Measurements from ENCODE around the gene CD244.
A peak's percentile ranks its signal among the peaks of the same experiment; 100 is the strongest.

The CD244 gene

DNA sequence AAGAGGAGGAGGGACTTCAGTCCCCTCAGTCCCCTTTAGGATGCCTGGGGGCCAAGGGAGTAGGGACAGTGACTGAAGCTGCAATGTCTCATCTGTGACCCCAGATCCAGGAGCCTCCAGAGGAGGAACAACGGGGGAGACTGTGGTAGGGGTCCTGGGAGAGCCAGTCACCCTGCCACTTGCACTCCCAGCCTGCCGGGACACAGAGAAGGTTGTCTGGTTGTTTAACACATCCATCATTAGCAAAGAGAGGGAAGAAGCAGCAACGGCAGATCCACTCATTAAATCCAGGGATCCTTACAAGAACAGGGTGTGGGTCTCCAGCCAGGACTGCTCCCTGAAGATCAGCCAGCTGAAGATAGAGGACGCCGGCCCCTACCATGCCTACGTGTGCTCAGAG, 48.4 kb downstream of the CD244 start:
- Mint-ChIP-seq H3K4me1 (peaks cover 51% of the 10 kb centered on the region), H3K36me3 (peaks cover 28% of the 10 kb centered on the region), H3K27me3 (no peaks in the 10 kb centered on the region), H3K4me3 (no peak overlapping the region), H3K9me3 (no peaks in the 10 kb centered on the region), H3K27ac (peak overlapping the region; percentile 86)

DNA sequence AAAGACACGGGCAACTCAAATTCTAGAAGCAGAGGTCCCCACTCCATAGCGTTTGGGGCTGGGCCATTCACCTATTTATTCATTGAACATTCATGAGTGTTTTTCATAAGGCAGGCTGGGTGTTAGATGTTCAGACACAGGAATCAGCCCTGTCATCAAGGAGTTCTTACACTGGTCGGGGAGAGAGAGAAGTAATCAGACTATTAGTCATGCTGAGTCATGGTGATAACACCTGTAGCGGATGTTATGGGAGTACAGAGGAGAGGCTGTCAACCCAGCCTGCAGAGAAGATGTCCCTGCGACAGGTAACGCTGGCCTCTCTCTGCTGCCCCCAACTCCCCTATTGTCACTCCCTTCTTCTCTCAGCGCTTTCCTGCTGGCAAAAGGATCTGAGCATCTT, 49.5 kb downstream of the CD244 start:
- peak overlapping the region; percentile 48 for H3K27ac Mint-ChIP-seq

DNA sequence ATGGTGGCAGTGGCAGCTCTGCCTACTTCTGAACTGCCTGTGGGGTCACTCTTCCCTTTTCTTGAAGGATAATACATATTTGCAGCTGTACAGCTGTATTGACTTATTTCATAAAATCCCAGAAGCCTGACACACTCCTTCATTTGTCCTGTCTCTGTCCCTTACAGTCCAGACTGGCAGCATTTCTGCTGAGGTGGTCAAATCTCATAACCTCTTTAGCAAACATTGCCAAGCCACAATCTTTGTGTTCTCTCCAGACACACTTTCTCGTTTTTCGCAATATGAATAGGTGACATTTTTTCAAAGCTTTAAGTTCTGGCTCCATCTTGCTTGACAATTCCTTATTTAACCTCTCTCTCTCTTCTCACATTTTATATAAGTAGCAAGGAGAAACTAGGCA, 51.5 kb downstream of the CD244 start:
- Mint-ChIP-seq H3K4me3 (no peak overlapping the region), H3K27ac (peak overlapping the region; percentile 80), H3K27me3 (no peaks in the 10 kb centered on the region), H3K9me3 (peaks cover 10% of the 10 kb centered on the region), H3K4me1 (peaks cover 78% of the 10 kb centered on the region), H3K36me3 (peaks cover 34% of the 10 kb centered on the region)

More for the DNA sequence above, 49.5 kb downstream of the CD244 start:
- peaks cover 58% of the 10 kb centered on the region for H3K4me1 Mint-ChIP-seq
- H3K36me3 Mint-ChIP-seq = peaks cover 25% of the 10 kb centered on the region
- H3K27me3 Mint-ChIP-seq = no peaks in the 10 kb centered on the region
- H3K9me3 Mint-ChIP-seq = no peaks in the 10 kb centered on the region
- no peak overlapping the region for H3K4me3 Mint-ChIP-seq

DNA sequence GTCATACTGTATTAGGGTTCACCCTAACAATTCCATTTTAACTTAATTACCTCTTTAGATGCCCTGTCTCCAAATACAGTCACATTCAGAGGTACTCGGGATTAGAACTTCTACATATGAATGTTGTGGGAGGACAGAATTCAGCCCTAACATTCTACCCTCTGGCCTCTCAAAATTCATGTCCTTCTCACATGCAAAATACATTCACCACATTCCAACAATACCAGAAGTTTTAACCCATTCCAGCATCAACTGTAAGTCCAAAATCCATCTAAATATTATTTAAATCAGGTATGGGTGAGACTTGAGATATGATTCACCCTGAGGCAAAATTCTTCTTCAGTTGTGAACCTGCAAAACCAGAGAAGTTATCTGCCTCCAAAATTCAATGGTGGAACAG, 52.2 kb downstream of the CD244 start:
- Mint-ChIP-seq H3K4me3 (no peak overlapping the region), H3K4me1 (peaks cover 81% of the 10 kb centered on the region), H3K27ac (no peak overlapping the region), H3K27me3 (no peaks in the 10 kb centered on the region), H3K36me3 (peaks cover 39% of the 10 kb centered on the region), H3K9me3 (peaks cover 15% of the 10 kb centered on the region)

DNA sequence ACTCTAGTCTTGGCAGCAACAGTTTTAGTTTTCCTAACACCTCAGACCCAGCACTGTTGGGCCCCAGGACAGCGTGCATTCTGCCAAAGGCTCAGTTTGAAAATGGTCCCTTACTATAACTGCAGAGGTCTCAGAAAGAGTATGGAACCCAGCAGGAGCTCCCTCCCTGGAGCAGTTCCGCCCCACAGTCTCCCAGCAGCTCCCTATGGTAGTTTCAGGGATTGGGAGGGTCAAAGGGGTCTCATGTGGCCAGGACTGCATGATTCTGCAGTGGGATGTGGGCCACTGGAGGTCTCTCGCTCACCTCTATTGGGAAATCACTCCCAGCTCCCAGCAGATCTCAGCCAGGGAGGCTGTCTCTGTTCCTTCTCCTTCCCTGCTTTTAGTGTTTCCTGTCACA, 54.4 kb downstream of the CD244 start:
- H3K4me1 Mint-ChIP-seq = peaks cover 92% of the 10 kb centered on the region
- peaks cover 42% of the 10 kb centered on the region for H3K36me3 Mint-ChIP-seq
- no peak overlapping the region for H3K27ac Mint-ChIP-seq

DNA sequence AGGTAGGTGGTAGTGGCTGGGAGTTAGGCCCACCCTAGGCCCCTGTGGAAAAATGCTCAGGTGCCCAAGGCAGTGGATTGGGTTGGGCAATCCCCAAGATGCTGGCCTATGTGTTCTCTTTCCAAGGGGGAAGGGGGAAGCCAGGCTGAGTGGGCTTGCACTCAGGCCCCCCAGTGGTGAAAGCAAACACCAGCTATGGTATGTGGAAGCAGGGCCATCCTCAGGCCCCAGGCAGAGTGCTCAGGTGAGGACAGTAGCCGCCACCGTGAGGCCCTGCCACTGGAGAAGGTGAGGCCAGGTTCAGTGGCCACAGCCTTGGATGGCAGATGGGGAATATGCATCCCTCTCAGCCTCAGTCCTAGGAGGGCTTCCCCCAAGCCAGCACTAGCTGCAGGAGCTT, 54.9 kb downstream of the CD244 start:
- Mint-ChIP-seq H3K4me1 (peaks cover 91% of the 10 kb centered on the region), H3K4me3 (no peak overlapping the region), H3K27ac (peak overlapping the region; percentile 81), H3K36me3 (peaks cover 43% of the 10 kb centered on the region), H3K27me3 (no peaks in the 10 kb centered on the region), H3K9me3 (peaks cover 15% of the 10 kb centered on the region)

More for the DNA sequence above, 54.4 kb downstream of the CD244 start:
- Mint-ChIP-seq H3K27me3 (no peaks in the 10 kb centered on the region), H3K4me3 (no peak overlapping the region), H3K9me3 (peaks cover 15% of the 10 kb centered on the region)

DNA sequence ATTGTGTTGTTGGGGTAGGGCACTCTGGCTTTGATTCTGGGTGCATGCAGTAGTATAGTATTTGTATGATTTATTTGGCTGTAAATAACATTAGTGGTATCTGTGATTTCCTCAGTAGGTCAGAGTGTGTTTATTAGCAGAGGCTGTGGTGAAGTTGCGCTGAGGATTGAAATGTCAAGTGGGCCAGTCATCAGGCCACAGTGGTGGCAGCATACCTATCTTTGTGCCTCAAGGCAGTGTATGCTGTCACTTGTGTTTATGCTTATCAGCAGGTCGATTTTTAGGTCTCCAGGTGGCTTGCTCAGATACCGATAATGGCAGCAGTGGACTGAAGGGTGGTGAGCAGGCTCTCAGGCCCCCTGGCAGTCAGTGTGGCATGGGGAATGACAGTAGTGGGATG, 55.4 kb downstream of the CD244 start:
- peaks cover 91% of the 10 kb centered on the region for H3K4me1 Mint-ChIP-seq
- H3K27me3 Mint-ChIP-seq = no peaks in the 10 kb centered on the region
- peaks cover 15% of the 10 kb centered on the region for H3K9me3 Mint-ChIP-seq
- peak overlapping the region; percentile 35 for H3K4me3 Mint-ChIP-seq
- peak overlapping the region; percentile 81 for H3K27ac Mint-ChIP-seq
- H3K36me3 Mint-ChIP-seq = peaks cover 45% of the 10 kb centered on the region

DNA sequence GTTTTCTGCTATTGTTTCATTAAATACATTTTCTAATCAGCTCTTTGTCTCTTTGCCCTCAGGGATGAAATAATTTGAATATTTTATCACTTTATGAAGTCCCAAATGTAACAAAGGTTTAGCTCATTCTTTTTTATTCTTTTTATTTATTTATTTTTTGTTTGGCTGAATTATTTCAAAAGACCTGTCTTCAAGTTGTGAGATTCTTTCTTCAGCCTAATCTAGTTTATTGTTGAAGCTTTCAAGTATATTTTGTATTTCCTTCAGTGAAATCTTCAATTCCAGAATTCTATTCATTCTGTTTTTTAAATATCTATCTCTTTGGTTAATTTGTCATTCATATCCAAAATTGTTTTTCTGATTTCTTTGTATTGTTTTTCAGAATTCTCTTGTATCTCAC, 55.9 kb downstream of the CD244 start:
- H3K4me3 Mint-ChIP-seq = peak overlapping the region; percentile 56
- peaks cover 42% of the 10 kb centered on the region for H3K36me3 Mint-ChIP-seq
- peak overlapping the region; percentile 91 for H3K27ac Mint-ChIP-seq
- H3K9me3 Mint-ChIP-seq = peaks cover 15% of the 10 kb centered on the region
- no peaks in the 10 kb centered on the region for H3K27me3 Mint-ChIP-seq
- peaks cover 86% of the 10 kb centered on the region for H3K4me1 Mint-ChIP-seq

DNA sequence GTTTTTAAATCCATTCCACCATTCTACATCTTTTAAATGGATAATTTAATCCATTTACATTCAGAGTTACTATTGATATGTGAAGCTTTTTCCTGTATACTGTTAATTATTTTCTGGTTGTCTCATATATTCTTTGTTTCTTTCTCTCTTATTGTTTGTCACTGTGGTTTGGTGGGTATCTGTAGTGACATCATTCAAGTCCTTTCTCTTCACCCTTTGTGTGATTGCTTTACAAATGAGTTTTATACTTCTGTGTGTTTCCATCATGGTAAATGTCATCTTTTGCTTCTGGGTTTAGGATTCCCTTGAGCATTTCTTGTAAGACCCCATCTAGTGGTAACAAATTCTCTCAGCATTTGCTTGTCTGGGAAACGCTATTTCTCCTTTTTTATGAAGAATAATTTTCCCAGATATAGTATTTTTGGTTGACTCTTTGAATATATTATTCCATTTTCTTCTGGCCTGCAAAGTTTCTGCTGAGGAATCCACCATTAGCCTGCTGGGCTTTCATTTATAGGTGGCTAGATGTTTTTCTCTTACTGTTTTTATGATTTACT, 56.5 kb downstream of the CD244 start:
- H3K4me3 Mint-ChIP-seq = peak overlapping the region; percentile 56
- no peaks in the 10 kb centered on the region for H3K27me3 Mint-ChIP-seq
- H3K4me1 Mint-ChIP-seq = peaks cover 86% of the 10 kb centered on the region
- H3K9me3 Mint-ChIP-seq = peaks cover 15% of the 10 kb centered on the region
- H3K36me3 Mint-ChIP-seq = peaks cover 42% of the 10 kb centered on the region
- H3K27ac Mint-ChIP-seq = peak overlapping the region; percentile 91

DNA sequence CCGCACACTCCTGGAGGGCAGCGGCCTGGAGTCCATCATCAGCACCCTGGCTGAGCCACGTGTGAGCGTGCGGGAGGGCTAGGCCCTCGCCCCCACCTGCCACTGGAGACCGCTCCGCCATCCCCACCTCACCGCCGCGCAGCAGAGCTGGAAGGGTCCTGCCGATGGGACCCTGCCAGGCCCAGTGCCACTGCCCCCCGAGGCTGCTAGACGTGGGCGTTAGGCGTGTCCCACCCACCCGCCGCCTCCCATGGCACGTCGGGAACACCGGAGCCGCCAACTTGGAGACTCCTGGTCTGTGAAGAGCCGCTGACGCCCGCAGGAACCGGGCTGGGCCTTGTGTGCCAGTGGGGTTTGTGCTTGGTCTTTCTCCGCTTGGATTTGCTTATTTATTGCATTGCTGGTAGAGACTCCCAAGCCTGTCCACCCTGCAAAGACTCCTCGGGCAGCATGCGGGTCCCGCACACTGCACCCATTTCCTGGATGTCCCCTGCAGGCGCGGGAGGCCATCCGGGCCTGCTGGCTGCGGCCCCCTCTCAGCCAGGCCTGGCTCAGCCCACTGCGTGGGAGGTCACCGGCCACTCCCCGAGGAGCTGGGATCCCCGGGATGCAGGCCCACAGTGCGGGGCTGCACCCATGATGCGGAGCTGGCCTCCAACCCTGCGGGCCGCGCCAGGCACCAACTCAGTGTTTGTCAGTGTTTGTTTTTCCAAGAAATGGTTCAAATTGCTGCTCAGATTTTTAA, 60.7 kb downstream of the CD244 start:
- peak overlapping the region; percentile 85 for H3K27ac Mint-ChIP-seq
- H3K9me3 Mint-ChIP-seq = peaks cover 12% of the 10 kb centered on the region
- peak overlapping the region; percentile 92 for H3K4me3 Mint-ChIP-seq
- H3K36me3 Mint-ChIP-seq = peaks cover 46% of the 10 kb centered on the region
- H3K4me1 Mint-ChIP-seq = peaks cover 88% of the 10 kb centered on the region
- no peaks in the 10 kb centered on the region for H3K27me3 Mint-ChIP-seq

DNA sequence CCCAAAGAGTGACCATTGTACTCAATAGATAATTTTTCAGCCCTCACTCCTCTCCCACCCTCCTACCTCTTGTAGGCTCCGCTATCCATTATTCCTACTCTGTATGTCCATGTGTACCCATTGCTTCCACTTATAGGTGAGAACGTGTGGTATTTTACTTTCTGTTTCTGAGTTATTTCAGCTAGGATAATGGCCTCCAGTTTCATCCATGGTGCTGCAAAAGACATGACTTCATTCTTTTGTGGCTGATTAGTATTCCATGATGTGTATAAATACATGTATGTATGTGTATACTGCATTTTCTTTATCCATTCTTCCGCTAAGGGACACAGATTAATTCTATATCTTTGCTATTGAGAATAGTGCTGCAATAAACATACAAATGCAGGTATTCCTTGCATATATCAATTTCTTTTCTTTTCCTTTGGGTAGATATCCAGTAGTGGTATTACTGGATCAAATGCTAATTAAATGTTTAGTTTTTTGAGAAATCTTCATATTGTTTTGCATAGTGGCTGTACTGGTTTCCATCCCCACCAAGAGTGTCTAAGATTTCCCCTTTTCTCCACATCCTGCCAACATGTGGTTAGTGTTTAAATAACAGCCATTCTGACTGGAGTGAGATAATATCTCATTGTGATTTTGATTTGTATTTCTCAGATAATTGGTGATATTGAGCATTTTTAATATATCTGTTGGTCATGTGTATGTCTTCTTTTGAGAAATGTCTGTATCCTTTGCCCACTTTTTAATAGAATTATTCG, 61.9 kb downstream of the CD244 start:
- peaks cover 36% of the 10 kb centered on the region for H3K36me3 Mint-ChIP-seq
- peaks cover 84% of the 10 kb centered on the region for H3K4me1 Mint-ChIP-seq
- H3K9me3 Mint-ChIP-seq = peaks cover 1% of the 10 kb centered on the region
- peak overlapping the region; percentile 85 for H3K27ac Mint-ChIP-seq
- H3K27me3 Mint-ChIP-seq = no peaks in the 10 kb centered on the region
- H3K4me3 Mint-ChIP-seq = peak overlapping the region; percentile 92

DNA sequence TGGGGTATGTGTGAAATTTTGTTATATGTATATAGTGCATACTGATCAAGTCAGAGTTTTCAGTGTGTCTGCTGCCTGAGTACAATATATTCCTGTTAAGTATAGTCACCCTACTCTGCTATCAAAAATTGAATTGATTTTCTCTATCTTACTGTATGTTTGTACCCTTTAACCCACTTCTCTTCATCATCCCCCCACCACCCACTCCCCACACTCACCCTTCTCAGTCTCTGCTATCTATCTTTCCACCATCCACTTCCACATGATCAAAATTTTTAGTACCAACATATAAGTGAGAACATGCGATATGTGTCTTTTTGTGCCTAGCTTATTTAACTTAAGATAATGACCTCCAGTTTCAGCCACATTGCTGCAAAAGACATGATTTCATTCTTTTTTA, 62.5 kb downstream of the CD244 start:
- Mint-ChIP-seq H3K9me3 (no peaks in the 10 kb centered on the region), H3K36me3 (peaks cover 33% of the 10 kb centered on the region), H3K4me3 (peak overlapping the region; percentile 92), H3K27ac (peak overlapping the region; percentile 97), H3K4me1 (peaks cover 84% of the 10 kb centered on the region), H3K27me3 (no peaks in the 10 kb centered on the region)

DNA sequence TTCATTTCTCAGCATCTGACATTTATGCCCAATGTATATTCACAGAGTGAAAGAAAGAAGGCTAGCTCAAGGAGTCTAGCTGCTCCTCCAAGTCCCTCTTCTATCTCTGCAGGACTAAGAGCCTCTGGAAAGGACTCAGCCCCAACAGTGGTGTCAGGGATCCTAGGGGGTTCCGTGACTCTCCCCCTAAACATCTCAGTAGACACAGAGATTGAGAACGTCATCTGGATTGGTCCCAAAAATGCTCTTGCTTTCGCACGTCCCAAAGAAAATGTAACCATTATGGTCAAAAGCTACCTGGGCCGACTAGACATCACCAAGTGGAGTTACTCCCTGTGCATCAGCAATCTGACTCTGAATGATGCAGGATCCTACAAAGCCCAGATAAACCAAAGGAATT, 63.0 kb downstream of the CD244 start:
- peaks cover 79% of the 10 kb centered on the region for H3K4me1 Mint-ChIP-seq
- H3K27me3 Mint-ChIP-seq = no peaks in the 10 kb centered on the region
- peaks cover 28% of the 10 kb centered on the region for H3K36me3 Mint-ChIP-seq
- H3K4me3 Mint-ChIP-seq = peak overlapping the region; percentile 92
- H3K27ac Mint-ChIP-seq = peak overlapping the region; percentile 97
- H3K9me3 Mint-ChIP-seq = no peaks in the 10 kb centered on the region

DNA sequence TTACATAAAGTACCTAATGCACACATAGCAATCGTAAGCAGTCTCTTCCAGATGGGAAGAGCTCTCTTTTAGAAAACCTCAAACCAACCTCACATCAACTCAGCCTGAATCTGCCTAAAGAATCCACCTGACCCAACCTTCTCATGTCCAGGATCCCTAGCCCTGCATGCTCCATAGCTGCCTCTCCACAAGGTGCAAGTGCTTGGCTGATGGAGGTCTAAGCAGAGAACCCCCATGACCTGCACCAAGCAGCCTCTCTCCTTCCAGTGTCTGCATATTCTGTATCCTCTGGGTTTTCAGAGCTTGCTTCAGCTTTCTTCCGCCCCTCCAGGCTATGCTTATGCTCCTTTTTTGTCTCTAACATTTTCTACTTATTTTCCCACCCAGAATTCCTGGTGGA, 64.2 kb downstream of the CD244 start:
- Mint-ChIP-seq H3K36me3 (peaks cover 21% of the 10 kb centered on the region), H3K27me3 (no peaks in the 10 kb centered on the region), H3K9me3 (no peaks in the 10 kb centered on the region), H3K4me3 (peak overlapping the region; percentile 92), H3K4me1 (peaks cover 68% of the 10 kb centered on the region), H3K27ac (peak overlapping the region; percentile 97)

DNA sequence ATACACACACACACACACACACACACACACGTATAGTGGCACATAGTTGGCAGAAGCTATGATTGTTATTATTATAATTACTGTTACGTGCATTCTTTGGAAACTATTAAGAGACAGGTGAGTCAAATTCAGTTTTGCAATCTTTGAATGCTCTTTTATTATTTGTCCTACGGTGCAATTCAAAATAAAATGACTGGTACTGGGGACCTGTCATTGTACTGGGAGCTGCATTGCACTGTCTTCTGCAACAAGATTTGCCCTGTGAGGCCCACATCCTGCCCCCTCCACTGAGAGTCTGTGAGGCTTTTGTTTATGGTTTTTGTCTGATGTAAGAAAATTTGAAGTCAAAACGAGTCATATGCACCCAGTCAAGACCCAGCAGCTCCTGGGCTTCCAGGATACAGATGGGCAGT, 64.8 kb downstream of the CD244 start:
- Mint-ChIP-seq H3K27ac (peak overlapping the region; percentile 97), H3K36me3 (peaks cover 21% of the 10 kb centered on the region), H3K4me3 (peak overlapping the region; percentile 92), H3K4me1 (peaks cover 64% of the 10 kb centered on the region), H3K9me3 (no peaks in the 10 kb centered on the region), H3K27me3 (no peaks in the 10 kb centered on the region)

DNA sequence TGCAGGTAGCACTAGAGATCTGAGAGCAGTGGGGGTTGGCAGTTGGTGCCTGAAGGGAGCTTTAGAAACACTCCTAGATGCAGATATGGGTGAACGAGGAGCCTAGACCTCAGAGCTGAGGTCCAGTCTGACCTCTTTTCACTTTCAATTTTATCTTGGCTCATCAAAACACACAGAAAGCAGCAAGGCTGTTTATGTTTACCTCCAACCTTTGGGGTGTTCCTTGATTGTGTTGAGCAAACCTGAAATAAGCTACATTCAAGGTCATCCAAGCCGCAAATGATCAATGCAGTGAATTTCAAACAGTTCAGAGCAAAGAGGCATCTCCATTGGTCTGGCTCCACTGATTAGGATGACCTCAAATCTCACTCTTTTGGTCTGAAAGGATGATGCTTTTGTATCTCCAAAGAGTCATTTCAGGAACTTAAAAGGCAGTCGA, 65.4 kb downstream of the CD244 start:
- Mint-ChIP-seq H3K27ac (peak overlapping the region; percentile 97), H3K4me1 (peaks cover 59% of the 10 kb centered on the region), H3K4me3 (peak overlapping the region; percentile 92)

More for the DNA sequence above, 65.4 kb downstream of the CD244 start:
- no peaks in the 10 kb centered on the region for H3K9me3 Mint-ChIP-seq
- no peaks in the 10 kb centered on the region for H3K27me3 Mint-ChIP-seq
- H3K36me3 Mint-ChIP-seq = peaks cover 18% of the 10 kb centered on the region
